PC-9 (cell line): ENCODE results near the gene EYA4.

ENCODE experiments used
- CTCF ChIP-seq: fragments of 200-600 bp; sonication (generic); conservative IDR thresholded peaks from 2 replicates; pipeline ENCODE4 v1.6.1; 2017; ENCODE audit warnings: mixed run types, antibody characterized with exemption, mild to moderate bottlenecking, moderate library complexity
- EZH2 ChIP-seq: fragments of 200-600 bp; sonication (generic); IDR thresholded peaks from 2 replicates; pipeline ENCODE4 v1.8.0; 2017; ENCODE audit warnings: antibody characterized with exemption, low read depth

DNA sequence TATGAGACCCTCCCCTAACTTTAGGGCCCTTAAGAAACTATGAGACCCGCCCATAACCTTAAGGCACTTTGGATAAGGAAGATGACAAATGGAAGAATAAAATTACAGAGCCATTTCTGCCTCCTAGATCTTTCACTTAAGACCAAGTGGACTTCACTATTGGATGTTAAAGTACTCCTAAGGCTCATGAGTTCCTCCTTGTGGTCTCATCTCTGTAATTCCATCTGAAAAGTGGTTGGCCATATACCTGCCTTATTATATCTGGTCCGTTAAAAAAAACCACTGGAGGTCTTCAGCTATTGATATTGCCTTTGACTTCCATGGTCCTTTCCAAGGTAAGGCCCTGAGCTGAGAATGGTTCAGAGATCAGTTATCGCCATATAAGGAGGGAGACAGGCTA is 310.3 kb downstream of the EYA4 start:
- TF ChIP-seq CTCF (no peak), EZH2 (no peak)
